HG02623 (cell line): ENCODE measurements around the gene LY86.

ENCODE experiments used
- ATAC-seq: cut with Tn5 transposase; IDR thresholded peaks from one replicate; pipeline ENCODE4 v1.9.1; 2021; ENCODE audit warnings: moderate library complexity; ENCODE audit not compliant: unreplicated experiment

The LY86 gene

GRCh38 chr6:6588064-6588923 lies at the start of gene LY86:
Gene LY86, plus strand, starts transcription at chr6:6588720. Its CDS starts 15 bp downstream, at chr6:6588735.
- ATAC-seq = peak; percentile 45

- ATAC-seq = no peak
These were observed 49.5 kb upstream of the LY86 start for GRCh38 chr6:6539036-6539435.

GRCh38 chr6:6542357-6542756 lies 46.2 kb upstream of the LY86 start:
- ATAC-seq = no peak

- no peak for ATAC-seq
These were observed 45.2 kb upstream of the LY86 start for GRCh38 chr6:6543181-6543879.

- peak; percentile 2 for ATAC-seq
These were observed 42.8 kb upstream of the LY86 start for GRCh38 chr6:6545616-6546317.

GRCh38 chr6:6546318-6547109 lies 42.0 kb upstream of the LY86 start:
- peak; percentile 44 for ATAC-seq

- ATAC-seq = peak; percentile 85
These were observed 41.2 kb upstream of the LY86 start for GRCh38 chr6:6547110-6547879.

GRCh38 chr6:6556161-6556737 lies 32.3 kb upstream of the LY86 start:
- ATAC-seq = no peak

- ATAC-seq = no peak
These were observed 31.6 kb upstream of the LY86 start for GRCh38 chr6:6556738-6557503.

GRCh38 chr6:6557504-6557839 lies 31.0 kb upstream of the LY86 start:
- no peak for ATAC-seq

GRCh38 chr6:6557886-6558285 lies 30.6 kb upstream of the LY86 start:
- no peak for ATAC-seq

GRCh38 chr6:6559994-6560570 lies 28.4 kb upstream of the LY86 start:
- peak; percentile 40 for ATAC-seq

- no peak for ATAC-seq
These were observed 27.6 kb upstream of the LY86 start for GRCh38 chr6:6560909-6561308.

GRCh38 chr6:6564154-6564553 lies 24.4 kb upstream of the LY86 start:
- no peak for ATAC-seq

GRCh38 chr6:6565069-6565468 lies 23.5 kb upstream of the LY86 start:
- no peak for ATAC-seq

- ATAC-seq = no peak
These were observed 23.0 kb upstream of the LY86 start for GRCh38 chr6:6565488-6565887.

GRCh38 chr6:6566766-6567165 lies 21.8 kb upstream of the LY86 start:
- no peak for ATAC-seq

- no peak for ATAC-seq
These were observed 19.3 kb upstream of the LY86 start for GRCh38 chr6:6569096-6569810.
